ENCODE measurements around the gene STK40. TPM values are rescaled to one million over a fixed set of nuclear protein-coding genes. Genes with fewer than 3 reads are reported as not detected.

Gene STK40
- total RNA-seq, 1 experiment from 2014 or later, result 14.4 TPM

GRCh38 chr1:36382231-36382630 is 3.5 kb downstream of the STK40 start:
- H3K27ac ChIP-seq (ENCODE audit: low read length), result no peak overlapping the region
- no TSS peak for BruUV-seq (replicated peaks)
- H4K20me1 ChIP-seq (ENCODE audit: low read length), result peaks cover 12% of the 10 kb centered on the region; the same call in 1 of the 2 replicates
- no peaks in the 10 kb centered on the region for H3K9me3 ChIP-seq (ENCODE audit: low read length)
- TF ChIP-seq, protein P1, sequence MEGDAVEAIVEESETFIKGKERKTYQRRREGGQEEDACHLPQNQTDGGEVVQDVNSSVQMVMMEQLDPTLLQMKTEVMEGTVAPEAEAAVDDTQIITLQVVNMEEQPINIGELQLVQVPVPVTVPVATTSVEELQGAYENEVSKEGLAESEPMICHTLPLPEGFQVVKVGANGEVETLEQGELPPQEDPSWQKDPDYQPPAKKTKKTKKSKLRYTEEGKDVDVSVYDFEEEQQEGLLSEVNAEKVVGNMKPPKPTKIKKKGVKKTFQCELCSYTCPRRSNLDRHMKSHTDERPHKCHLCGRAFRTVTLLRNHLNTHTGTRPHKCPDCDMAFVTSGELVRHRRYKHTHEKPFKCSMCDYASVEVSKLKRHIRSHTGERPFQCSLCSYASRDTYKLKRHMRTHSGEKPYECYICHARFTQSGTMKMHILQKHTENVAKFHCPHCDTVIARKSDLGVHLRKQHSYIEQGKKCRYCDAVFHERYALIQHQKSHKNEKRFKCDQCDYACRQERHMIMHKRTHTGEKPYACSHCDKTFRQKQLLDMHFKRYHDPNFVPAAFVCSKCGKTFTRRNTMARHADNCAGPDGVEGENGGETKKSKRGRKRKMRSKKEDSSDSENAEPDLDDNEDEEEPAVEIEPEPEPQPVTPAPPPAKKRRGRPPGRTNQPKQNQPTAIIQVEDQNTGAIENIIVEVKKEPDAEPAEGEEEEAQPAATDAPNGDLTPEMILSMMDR (conservative IDR thresholded peaks at IDR 0.05; ENCODE audit: low read depth, low read length), result no peak
- TF ChIP-seq EZH2 (IDR thresholded peaks at IDR 0.05; ENCODE audit: low read length, unreplicated experiment), result no peak
- no peak for TF ChIP-seq EZH2phosphoT487 (IDR thresholded peaks at IDR 0.05; ENCODE audit: borderline replicate concordance, low read length)
- ChIA-PET POLR2A (ENCODE audit: unreplicated experiment) (no interaction called here), CTCF (no interaction called here)
- no peak overlapping the region for H3K4me3 ChIP-seq (ENCODE audit: low read length)
- no peaks in the 10 kb centered on the region for H3K9me2 ChIP-seq (replicated peaks; ENCODE audit: low read length)
- DNase-seq, result no peak
- intact Hi-C loops (cut with micrococcal nuclease), result no loop called here
- no peaks in the 10 kb centered on the region for H3K27me3 ChIP-seq (ENCODE audit: low read length)
- no peak overlapping the region for H3K9ac ChIP-seq (ENCODE audit: low read length)
- peaks cover 6% of the 10 kb centered on the region; the same call in 1 of the 2 replicates for H3K36me3 ChIP-seq (ENCODE audit: low read depth, low read length)
- peaks cover 13% of the 10 kb centered on the region for H3K4me1 ChIP-seq (ENCODE audit: insufficient read depth, low read length)
- no peak for ATAC-seq
- peaks cover 82% of the 10 kb centered on the region for H3K79me2 ChIP-seq (ENCODE audit: low read length)
- no peak overlapping the region for H3K4me2 ChIP-seq (ENCODE audit: low read length)
- H2AFZ ChIP-seq (ENCODE audit: low read length), result no peak overlapping the region
- H3F3A ChIP-seq (ENCODE audit: low read length, unreplicated experiment), result peaks cover 4% of the 10 kb centered on the region

DNA sequence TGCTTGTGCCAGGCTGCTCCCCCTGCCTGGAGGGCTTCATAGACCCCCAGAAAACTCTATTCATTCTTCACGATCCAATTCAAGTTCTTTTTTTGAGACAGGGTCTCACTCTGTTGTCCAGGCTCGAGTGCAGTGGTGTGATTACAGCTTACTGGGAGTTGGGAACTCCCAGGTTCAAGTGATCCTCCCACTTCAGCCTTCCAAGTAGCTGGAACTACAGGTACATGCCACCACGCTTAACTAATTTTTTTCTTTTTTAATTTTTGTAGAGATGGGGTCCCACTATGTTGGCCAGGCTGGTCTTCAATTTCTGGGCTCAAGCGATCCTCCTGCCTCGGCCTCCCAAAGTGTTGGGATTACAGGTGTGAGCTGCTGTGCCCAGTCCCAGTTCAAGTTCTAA is 4.3 kb downstream of the STK40 start:
- CTCF ChIA-PET, result no interaction called here
- Histone ChIP-seq H3K4me2 (ENCODE audit: low read length) (no peak overlapping the region), H3K4me1 (ENCODE audit: insufficient read depth, low read length) (peaks cover 7% of the 10 kb centered on the region; the same call in 1 of the 2 replicates), H3K9me2 (replicated peaks; ENCODE audit: low read length) (no peaks in the 10 kb centered on the region), H3F3A (ENCODE audit: low read length, unreplicated experiment) (no peaks in the 10 kb centered on the region), H4K20me1 (ENCODE audit: low read length) (peaks cover 12% of the 10 kb centered on the region; the same call in 1 of the 2 replicates), H3K36me3 (ENCODE audit: low read depth, low read length) (peaks cover 6% of the 10 kb centered on the region; the same call in 1 of the 2 replicates), H3K4me3 (ENCODE audit: low read length) (no peak overlapping the region), H2AFZ (ENCODE audit: low read length) (no peak overlapping the region), H3K79me2 (ENCODE audit: low read length) (peaks cover 88% of the 10 kb centered on the region), H3K27ac (ENCODE audit: low read length) (no peak overlapping the region), H3K27me3 (ENCODE audit: low read length) (no peaks in the 10 kb centered on the region), H3K9ac (ENCODE audit: low read length) (no peak overlapping the region), H3K9me3 (ENCODE audit: low read length) (no peaks in the 10 kb centered on the region)
- TF ChIP-seq EZH2 (IDR thresholded peaks at IDR 0.05; ENCODE audit: low read length, unreplicated experiment) (no peak), EZH2phosphoT487 (IDR thresholded peaks at IDR 0.05; ENCODE audit: borderline replicate concordance, low read length) (no peak)
- TF ChIP-seq, protein P1 (conservative IDR thresholded peaks at IDR 0.05; ENCODE audit: low read depth, low read length), result no peak
- no peak for DNase-seq
- no TSS peak for BruUV-seq (replicated peaks)
- no peak for ATAC-seq
- POLR2A ChIA-PET (ENCODE audit: unreplicated experiment), result no interaction called here
- intact Hi-C loops (cut with micrococcal nuclease), result no loop called here

DNA sequence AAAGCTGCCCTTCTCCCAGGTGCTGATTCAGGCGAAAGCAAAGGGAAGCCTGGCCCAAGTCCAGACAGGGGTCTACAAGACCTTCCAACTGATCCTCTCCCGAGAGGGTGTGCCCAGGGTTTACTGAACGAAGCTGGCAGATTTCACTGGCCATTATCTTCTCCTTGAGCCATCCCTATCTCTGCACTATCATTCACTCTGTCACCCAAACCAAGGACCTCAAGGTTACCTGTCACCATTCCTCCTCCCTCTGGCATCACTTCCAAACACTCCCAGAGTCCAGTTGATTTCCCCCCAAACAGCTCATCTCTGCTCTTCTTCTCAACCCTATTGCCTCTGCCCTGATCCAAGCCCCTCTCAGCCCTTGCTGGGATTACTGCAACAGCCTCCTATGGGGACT is 4.9 kb downstream of the STK40 start:
- peaks cover 12% of the 10 kb centered on the region; the same call in 1 of the 2 replicates for H4K20me1 ChIP-seq (ENCODE audit: low read length)
- no peak overlapping the region for H3K4me3 ChIP-seq (ENCODE audit: low read length)
- H3K36me3 ChIP-seq (ENCODE audit: low read depth, low read length), result peaks cover 6% of the 10 kb centered on the region; the same call in 1 of the 2 replicates
- TF ChIP-seq EZH2 (IDR thresholded peaks at IDR 0.05; ENCODE audit: low read length, unreplicated experiment) (no peak), EZH2phosphoT487 (IDR thresholded peaks at IDR 0.05; ENCODE audit: borderline replicate concordance, low read length) (no peak)
- TF ChIP-seq, protein P1 (conservative IDR thresholded peaks at IDR 0.05; ENCODE audit: low read depth, low read length), result no peak
- DNase-seq (no peak), ATAC-seq (no peak)
- H3K4me2 ChIP-seq (ENCODE audit: low read length), result no peak overlapping the region
- BruUV-seq (replicated peaks), result no TSS peak
- ChIA-PET POLR2A (ENCODE audit: unreplicated experiment) (no interaction called here), CTCF (no interaction called here)
- H3K27ac ChIP-seq (ENCODE audit: low read length), result no peak overlapping the region
- intact Hi-C loops (cut with micrococcal nuclease), result no loop called here
- H3K9me2 ChIP-seq (replicated peaks; ENCODE audit: low read length), result no peaks in the 10 kb centered on the region
- H3F3A ChIP-seq (ENCODE audit: low read length, unreplicated experiment), result no peaks in the 10 kb centered on the region
- H3K9ac ChIP-seq (ENCODE audit: low read length), result no peak overlapping the region
- H2AFZ ChIP-seq (ENCODE audit: low read length), result no peak overlapping the region
- peaks cover 95% of the 10 kb centered on the region for H3K79me2 ChIP-seq (ENCODE audit: low read length)
- H3K27me3 ChIP-seq (ENCODE audit: low read length), result no peaks in the 10 kb centered on the region
- H3K9me3 ChIP-seq (ENCODE audit: low read length), result no peaks in the 10 kb centered on the region
- H3K4me1 ChIP-seq (ENCODE audit: insufficient read depth, low read length), result peaks cover 7% of the 10 kb centered on the region; the same call in 1 of the 2 replicates

All from PC-3 (cell line).